Measurements from ENCODE around the gene CPOX.
A peak's percentile ranks its signal among the peaks of the same experiment; 100 is the strongest.

DNA sequence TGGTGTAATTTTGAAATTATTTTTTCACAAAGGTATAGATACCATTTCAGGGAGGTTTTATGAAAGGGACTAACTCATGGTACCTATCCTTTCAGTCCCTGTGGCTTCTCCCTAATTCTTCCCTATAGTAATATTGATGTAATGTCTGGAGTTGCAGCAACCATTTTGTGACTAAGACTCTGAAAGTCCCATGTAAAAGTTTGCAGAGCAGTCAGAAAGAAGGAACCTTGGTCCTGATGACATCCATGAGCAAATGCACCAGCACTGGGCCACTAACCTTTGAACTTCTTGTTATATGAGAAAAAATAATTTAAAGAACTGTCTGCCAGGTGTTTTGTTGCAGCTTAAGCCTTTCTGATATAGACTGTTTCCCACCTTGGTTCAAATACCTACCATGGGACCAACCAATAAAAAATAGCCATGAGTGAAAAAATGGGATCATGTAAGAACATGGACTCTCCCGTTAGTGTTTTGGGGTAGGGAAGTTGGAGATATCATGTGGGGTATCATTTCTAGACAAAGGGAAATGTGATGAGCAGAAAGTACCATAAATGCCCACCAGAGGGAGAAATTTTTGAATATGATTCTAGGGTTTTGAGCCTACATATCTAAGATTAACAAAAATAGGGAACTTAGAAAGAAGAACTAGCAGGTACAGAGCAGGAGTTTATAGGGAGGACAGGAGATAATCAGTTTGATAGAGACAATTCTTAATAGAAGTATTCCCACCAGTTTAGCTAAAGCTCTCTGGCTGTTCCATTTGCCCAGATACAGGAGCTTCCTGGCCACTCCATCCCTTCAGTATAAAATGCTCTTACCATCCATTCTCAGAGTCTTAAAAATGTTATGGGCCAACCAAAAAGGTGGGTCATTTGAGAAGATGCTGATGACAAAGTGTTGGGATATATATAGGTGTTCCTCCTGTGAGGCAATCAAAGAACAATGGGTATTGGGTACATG is 3.4 kb upstream of the CPOX start:
- TF ChIP-seq, protein P1, sequence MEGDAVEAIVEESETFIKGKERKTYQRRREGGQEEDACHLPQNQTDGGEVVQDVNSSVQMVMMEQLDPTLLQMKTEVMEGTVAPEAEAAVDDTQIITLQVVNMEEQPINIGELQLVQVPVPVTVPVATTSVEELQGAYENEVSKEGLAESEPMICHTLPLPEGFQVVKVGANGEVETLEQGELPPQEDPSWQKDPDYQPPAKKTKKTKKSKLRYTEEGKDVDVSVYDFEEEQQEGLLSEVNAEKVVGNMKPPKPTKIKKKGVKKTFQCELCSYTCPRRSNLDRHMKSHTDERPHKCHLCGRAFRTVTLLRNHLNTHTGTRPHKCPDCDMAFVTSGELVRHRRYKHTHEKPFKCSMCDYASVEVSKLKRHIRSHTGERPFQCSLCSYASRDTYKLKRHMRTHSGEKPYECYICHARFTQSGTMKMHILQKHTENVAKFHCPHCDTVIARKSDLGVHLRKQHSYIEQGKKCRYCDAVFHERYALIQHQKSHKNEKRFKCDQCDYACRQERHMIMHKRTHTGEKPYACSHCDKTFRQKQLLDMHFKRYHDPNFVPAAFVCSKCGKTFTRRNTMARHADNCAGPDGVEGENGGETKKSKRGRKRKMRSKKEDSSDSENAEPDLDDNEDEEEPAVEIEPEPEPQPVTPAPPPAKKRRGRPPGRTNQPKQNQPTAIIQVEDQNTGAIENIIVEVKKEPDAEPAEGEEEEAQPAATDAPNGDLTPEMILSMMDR (IDR thresholded peaks at IDR 0.05): peak; percentile 46 to 78 (median 64)
- TF ChIP-seq POLR2A (IDR thresholded peaks at IDR 0.05): no peak

Data from heart left ventricle (tissue), 13 donors.